CD14-positive monocyte (primary cell): Measurements from ENCODE around the gene NRN1. TPM values are rescaled to one million over a fixed set of nuclear protein-coding genes. Genes with fewer than 3 reads are reported as not detected.

Experiments
- DNase-seq, 3 donors: peaks; one replicate each; pipeline ENCODE4 v3.0.0-alpha.2; 2011 to 2022
- H2AFZ ChIP-seq: 2 replicates; pipeline ENCODE4 v1.6.0; 2012; ENCODE audit warnings: mild to moderate bottlenecking, low read depth, low read length, inconsistent platforms; ENCODE audit not compliant: insufficient read depth, poor library complexity, severe bottlenecking
- H3K27ac ChIP-seq, 2 donors: 1 replicate in 1 of 2; 2 replicates in 1 of 2; pipeline ENCODE4 v1.5.1; 2012 to 2013; ENCODE audit warnings: low read length in 2 of 2, control low read depth in 1 of 2, inconsistent platforms in 1 of 2, low read depth in 1 of 2, mild to moderate bottlenecking in 1 of 2
- H3K27me3 ChIP-seq, 2 donors: one replicate each; pipeline versions ENCODE4 v1.6.0 to v1.6.1; 2011 to 2013; ENCODE audit warnings: low read length in 2 of 2; ENCODE audit not compliant: control insufficient read depth in 2 of 2, insufficient read depth in 2 of 2
- H3K36me3 ChIP-seq, 2 donors: replicated peaks in 1 of 2; 1 replicate in 1 of 2; 2 replicates in 1 of 2; pipeline versions ENCODE4 v1.5.1 to v1.6.1; 2012 to 2013; ENCODE audit warnings: low read length in 2 of 2, control low read depth in 1 of 2, inconsistent platforms in 1 of 2, mild to moderate bottlenecking in 1 of 2; ENCODE audit not compliant: insufficient read depth in 2 of 2, control insufficient read depth in 1 of 2
- H3K4me1 ChIP-seq, 2 donors: 1 replicate in 1 of 2; 2 replicates in 1 of 2; pipeline versions ENCODE4 v1.5.1 to v1.6.1; 2012 to 2013; ENCODE audit warnings: low read length in 2 of 2, control low read depth in 1 of 2, inconsistent platforms in 1 of 2, mild to moderate bottlenecking in 1 of 2, moderate library complexity in 1 of 2; ENCODE audit not compliant: insufficient read depth in 2 of 2, control insufficient read depth in 1 of 2
- H3K4me2 ChIP-seq: replicated peaks from 2 replicates; pipeline ENCODE3; 2012; ENCODE audit warnings: low read length, moderate library complexity, mild to moderate bottlenecking; ENCODE audit not compliant: poor library complexity, severe bottlenecking; ENCODE audit errors: extremely low read depth
- H3K4me3 ChIP-seq, 3 experiments: fragments of 200-600 bp in 1 of 3; sonication (generic) in 1 of 3; replicated peaks in 1 of 3; 1 replicate in 2 of 3; 2 replicates in 1 of 3; pipeline ENCODE4 v1.5.1; 2011 to 2013; ENCODE audit warnings: low read length in 3 of 3, mild to moderate bottlenecking in 3 of 3, control low read depth in 2 of 3, low read depth in 2 of 3, inconsistent platforms in 1 of 3, moderate library complexity in 1 of 3
- H3K79me2 ChIP-seq: 2 replicates; pipeline ENCODE4 v1.6.0; 2012; ENCODE audit warnings: mild to moderate bottlenecking, control low read depth, inconsistent platforms, low read length, moderate library complexity; ENCODE audit not compliant: insufficient read depth
- H3K9ac ChIP-seq: 2 replicates; pipeline ENCODE4 v1.6.0; 2017; ENCODE audit warnings: low read length, mild to moderate bottlenecking; ENCODE audit not compliant: insufficient read depth, poor library complexity, severe bottlenecking
- H3K9me3 ChIP-seq, 2 donors: replicated peaks in 1 of 2; 1 replicate in 1 of 2; 2 replicates in 1 of 2; pipeline versions ENCODE4 v1.5.1 to v1.6.1; 2012 to 2013; ENCODE audit warnings: low read length in 2 of 2, control low read depth in 1 of 2; ENCODE audit not compliant: control insufficient read depth in 1 of 2, insufficient read depth in 1 of 2
- H4K20me1 ChIP-seq: 2 replicates; pipeline ENCODE4 v1.6.0; 2012; ENCODE audit warnings: mild to moderate bottlenecking, low read length, control low read depth, moderate library complexity; ENCODE audit not compliant: insufficient read depth
- H3K27ac Mint-ChIP-seq, 7 donors: one replicate each; pipeline ENCODE4 v1.8.0; 2020; ENCODE audit warnings: mild to moderate bottlenecking in 7 of 7, mixed read lengths in 7 of 7, moderate library complexity in 6 of 7, inconsistent platforms in 2 of 7
- H3K27me3 Mint-ChIP-seq, 3 donors: one replicate each; pipeline ENCODE4 v1.8.0; 2021 to 2022; ENCODE audit warnings: low read depth in 3 of 3, mild to moderate bottlenecking in 3 of 3, mixed read lengths in 3 of 3, moderate library complexity in 3 of 3, inconsistent platforms in 1 of 3
- H3K36me3 Mint-ChIP-seq, 2 donors: one replicate each; pipeline ENCODE4 v1.8.0; 2020; ENCODE audit warnings: mixed read lengths in 2 of 2, inconsistent platforms in 1 of 2, mild to moderate bottlenecking in 1 of 2
- H3K4me1 Mint-ChIP-seq: one replicate; pipeline ENCODE4 v1.8.0; 2020; ENCODE audit warnings: mild to moderate bottlenecking, mixed read lengths
- H3K4me3 Mint-ChIP-seq, 2 donors: one replicate each; pipeline ENCODE4 v1.8.0; 2020; ENCODE audit warnings: mild to moderate bottlenecking in 2 of 2, mixed read lengths in 2 of 2, moderate library complexity in 1 of 2
- H3K9me3 Mint-ChIP-seq, 7 donors: one replicate each; pipeline ENCODE4 v1.8.0; 2020 to 2022; ENCODE audit warnings: mixed read lengths in 7 of 7, mild to moderate bottlenecking in 6 of 7, moderate library complexity in 6 of 7, inconsistent platforms in 2 of 7
- WGBS: methylation state at CpG from one replicate; pipeline ENCODE4 v1.1.5; 2013; ENCODE audit warnings: missing lambda C conversion rate; ENCODE audit not compliant: insufficient coverage; 5-methylcytosine and 5-hydroxymethylcytosine counted together
- intact Hi-C, 2 donors: fragments of 100-400 bp; cut with micrococcal nuclease; formaldehyde crosslinking; loops; one replicate each; pipeline versions ENCODE4 v1.15.0 to v1.15.1; 2023
- polyA plus RNA-seq, 3 donors: library from polyadenylated mRNA; depleted of rRNA in 1 of 3; unstranded in 2 of 3; stranded (reverse) in 1 of 3; fragments of 300-500 nt in 2 of 3; fragments of >200 nt in 1 of 3; fragmentation: Illumina TruSeq in 2 of 3; gene quantifications; 1 replicate in 2 of 3; 2 replicates in 1 of 3; pipeline ENCODE4 v1.2.3, GENCODE V29; 2012 to 2021
- TF ChIP-seq, protein P1 (sequence below): fragments of 200-600 bp; IDR thresholded peaks from one replicate; pipeline ENCODE4 v1.8.0; 2022; ENCODE audit warnings: antibody characterized with exemption, mild to moderate bottlenecking

Gene NRN1
- polyA plus RNA-seq, 3 donors = 0.08 TPM; not detected in 2

GRCh38 chr6:5998711-5999687, 7.7 kb downstream of the NRN1 start:
- peak overlapping the region; percentile 37 for H2AFZ ChIP-seq
- Mint-ChIP-seq H3K4me3 (peak overlapping the region; percentile 63 to 98), H3K9me3 (peaks cover 17 to 82% (median 61%) of the 10 kb centered on the region in 7 donors), H3K4me1 (peaks cover 79% of the 10 kb centered on the region), H3K36me3 (peaks cover 20 to 40% of the 10 kb centered on the region in 2 donors), H3K27me3 (peaks cover 89 to 99% (median 94%) of the 10 kb centered on the region in 3 donors), H3K27ac (peak overlapping the region in 3 of 7 donors; percentile 15 to 62 (median 28))
- H3K27me3 ChIP-seq = peaks cover 76 to 99% of the 10 kb centered on the region in 2 donors
- no peak overlapping the region for H3K27ac ChIP-seq
- peaks cover 68 to 75% of the 10 kb centered on the region in 2 donors for H3K4me1 ChIP-seq
- 4% methylated on average over 44 of the region's 60 CpGs for WGBS
- peak overlapping the region; percentile 59 for H3K4me2 ChIP-seq
- TF ChIP-seq, protein P1, sequence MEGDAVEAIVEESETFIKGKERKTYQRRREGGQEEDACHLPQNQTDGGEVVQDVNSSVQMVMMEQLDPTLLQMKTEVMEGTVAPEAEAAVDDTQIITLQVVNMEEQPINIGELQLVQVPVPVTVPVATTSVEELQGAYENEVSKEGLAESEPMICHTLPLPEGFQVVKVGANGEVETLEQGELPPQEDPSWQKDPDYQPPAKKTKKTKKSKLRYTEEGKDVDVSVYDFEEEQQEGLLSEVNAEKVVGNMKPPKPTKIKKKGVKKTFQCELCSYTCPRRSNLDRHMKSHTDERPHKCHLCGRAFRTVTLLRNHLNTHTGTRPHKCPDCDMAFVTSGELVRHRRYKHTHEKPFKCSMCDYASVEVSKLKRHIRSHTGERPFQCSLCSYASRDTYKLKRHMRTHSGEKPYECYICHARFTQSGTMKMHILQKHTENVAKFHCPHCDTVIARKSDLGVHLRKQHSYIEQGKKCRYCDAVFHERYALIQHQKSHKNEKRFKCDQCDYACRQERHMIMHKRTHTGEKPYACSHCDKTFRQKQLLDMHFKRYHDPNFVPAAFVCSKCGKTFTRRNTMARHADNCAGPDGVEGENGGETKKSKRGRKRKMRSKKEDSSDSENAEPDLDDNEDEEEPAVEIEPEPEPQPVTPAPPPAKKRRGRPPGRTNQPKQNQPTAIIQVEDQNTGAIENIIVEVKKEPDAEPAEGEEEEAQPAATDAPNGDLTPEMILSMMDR = no peak
- DNase-seq = no peak
- intact Hi-C loops = no loop called here
- H3K4me3 ChIP-seq = peak overlapping the region in 1 of 3 experiments; percentile 54
- H3K9me3 ChIP-seq = peaks cover 42 to 67% of the 10 kb centered on the region in 2 donors
- H3K9ac ChIP-seq = no peak overlapping the region
- H4K20me1 ChIP-seq = no peaks in the 10 kb centered on the region
- H3K79me2 ChIP-seq = no peaks in the 10 kb centered on the region
- H3K36me3 ChIP-seq = no peaks in the 10 kb centered on the region

DNA sequence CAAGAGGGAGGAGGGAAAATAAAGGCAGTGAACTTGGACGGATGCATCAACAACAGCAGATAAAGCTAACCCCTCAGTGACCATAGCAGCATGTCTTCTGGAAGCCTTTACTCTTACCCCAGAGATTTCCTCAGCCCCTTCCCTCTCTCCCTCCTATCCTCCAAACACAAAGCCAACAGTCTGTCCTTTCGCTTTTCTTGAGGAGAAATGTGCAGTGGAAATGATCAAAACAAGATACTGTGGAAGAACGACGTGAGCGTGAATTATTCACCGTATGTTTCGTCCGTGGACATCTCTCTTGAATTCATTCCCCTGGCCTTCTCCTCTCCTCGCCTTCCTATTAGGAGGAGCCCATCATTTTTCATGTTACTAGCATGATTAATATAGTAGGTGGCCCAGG, 8.5 kb downstream of the NRN1 start:
- no peak overlapping the region for H2AFZ ChIP-seq
- H3K9ac ChIP-seq = no peak overlapping the region
- no peaks in the 10 kb centered on the region for H4K20me1 ChIP-seq
- WGBS = 0% methylated on average over 1 of the region's 9 CpGs
- H3K27ac ChIP-seq = no peak overlapping the region
- peak overlapping the region; percentile 86 for H3K4me2 ChIP-seq
- peaks cover 21 to 84% (median 65%) of the 10 kb centered on the region in 7 donors for H3K9me3 Mint-ChIP-seq
- peaks cover 61 to 67% of the 10 kb centered on the region in 2 donors for H3K4me1 ChIP-seq
- H3K79me2 ChIP-seq = no peaks in the 10 kb centered on the region
- H3K36me3 Mint-ChIP-seq = peaks cover 20 to 45% of the 10 kb centered on the region in 2 donors
- peak overlapping the region in 1 of 3 experiments; percentile 87 for H3K4me3 ChIP-seq
- peak overlapping the region; percentile 98 for H3K4me3 Mint-ChIP-seq
- intact Hi-C loops = no loop called here
- no peaks in the 10 kb centered on the region for H3K36me3 ChIP-seq
- DNase-seq = no peak
- no peak overlapping the region for H3K27ac Mint-ChIP-seq
- peaks cover 89 to 99% (median 95%) of the 10 kb centered on the region in 3 donors for H3K27me3 Mint-ChIP-seq
- peaks cover 79 to 99% of the 10 kb centered on the region in 2 donors for H3K27me3 ChIP-seq
- peaks cover 73% of the 10 kb centered on the region for H3K4me1 Mint-ChIP-seq
- H3K9me3 ChIP-seq = peaks cover 40 to 74% of the 10 kb centered on the region in 2 donors
- TF ChIP-seq, protein P1 = no peak
